Aorta (tissue), 5 donors: ENCODE data around the gene EPHB1. TPM values are rescaled to one million over a fixed set of nuclear protein-coding genes. Genes with fewer than 3 reads are reported as not detected.

ENCODE experiments used
- ATAC-seq: fragments of 200-7000 bp; cut with Tn5 transposase; one replicate; pipeline ENCODE4 v1.9.1; 2022; ENCODE audit warnings: moderate library complexity; ENCODE audit not compliant: low FRiP score
- DNase-seq, 2 donors: peaks; one replicate each; pipeline ENCODE4 v3.0.0-alpha.2; 2020
- H3K27ac ChIP-seq, 2 donors: one replicate each; pipeline ENCODE4 v1.5.1; 2013; ENCODE audit warnings: low read length in 2 of 2, mild to moderate bottlenecking in 2 of 2, moderate library complexity in 2 of 2, control low read depth in 1 of 2, inconsistent platforms in 1 of 2, low read depth in 1 of 2
- H3K27me3 ChIP-seq, 2 donors: one replicate each; pipeline ENCODE4 v1.6.1; 2013; ENCODE audit warnings: control low read depth in 1 of 2, low read length in 1 of 2, mild to moderate bottlenecking in 1 of 2, moderate library complexity in 1 of 2; ENCODE audit not compliant: insufficient read depth in 2 of 2, control insufficient read depth in 1 of 2
- H3K36me3 ChIP-seq, 2 donors: one replicate each; pipeline ENCODE4 v1.6.1; 2013; ENCODE audit warnings: control low read depth in 1 of 2, low read length in 1 of 2, mild to moderate bottlenecking in 1 of 2; ENCODE audit not compliant: insufficient read depth in 2 of 2, control insufficient read depth in 1 of 2
- H3K4me1 ChIP-seq, 2 donors: one replicate each; pipeline ENCODE4 v1.6.1; 2013; ENCODE audit warnings: low read length in 2 of 2, control low read depth in 1 of 2, mild to moderate bottlenecking in 1 of 2, moderate library complexity in 1 of 2; ENCODE audit not compliant: insufficient read depth in 2 of 2, control insufficient read depth in 1 of 2
- H3K4me3 ChIP-seq, 2 donors: one replicate each; pipeline ENCODE4 v1.5.1; 2013; ENCODE audit warnings: low read length in 2 of 2, control low read depth in 1 of 2, mild to moderate bottlenecking in 1 of 2
- H3K9me3 ChIP-seq: one replicate; pipeline ENCODE4 v1.6.1; 2013; ENCODE audit warnings: mild to moderate bottlenecking, low read length; ENCODE audit not compliant: control insufficient read depth
- WGBS, 2 donors: extraction: QIAGEN DNeasy Blood & Tissue Kit; methylation state at CpG; one replicate each; pipeline ENCODE4 v1.1.7; 2013; 5-methylcytosine and 5-hydroxymethylcytosine counted together
- intact Hi-C, 2 donors: fragments of 100-400 bp; cut with DNase I; formaldehyde crosslinking; loops; one replicate each; pipeline versions ENCODE4 v1.14.2 to v1.15.0; 2022
- polyA plus RNA-seq, 2 donors: library from polyadenylated mRNA; stranded (reverse); fragments of 200-250 nt; gene quantifications; one replicate each; pipeline ENCODE4 v1.2.3, GENCODE V29; 2013
- total RNA-seq, 2 donors: library from RNA; stranded (reverse); fragmentation: NEBNext Ultra II Directional; extraction: Animal tissue kit (Norgen Biotek cat#: 25700); gene quantifications; one replicate each; pipeline ENCODE4 v1.2.1, GENCODE V29; 2021
- donor health status: healthy with polysubstance abuse.
- donor health status: Bipolar disorder and iron deficiency.
- donor health status: DM: no; HTN: no; CAD: no.
- donor health status: DM: no; HTN: no; CAD: no.
- donor health status: DM: yes; HTN: yes; CAD: no.

Gene EPHB1
- total and polyA plus RNA-seq, 4 donors: 0.31 to 4.8 (median 3.6) TPM; not detected in 1

- intact Hi-C loops: no loop called here
- Histone ChIP-seq H3K9me3 (no peaks in the 10 kb centered on the region), H3K27me3 (no peaks in the 10 kb centered on the region), H3K4me1 (no peaks in the 10 kb centered on the region), H3K27ac (no peak overlapping the region), H3K4me3 (no peak overlapping the region), H3K36me3 (no peaks in the 10 kb centered on the region)
- ATAC-seq: no peak
- WGBS, 2 donors: 93% methylated on average over 2 of the region's 2 CpGs
- no peak for DNase-seq
Observed at GRCh38 chr3:135242285-135242684, 447.2 kb downstream of the EPHB1 start.

GRCh38 chr3:135243616-135244015 lies 448.6 kb downstream of the EPHB1 start:
- ATAC-seq: no peak
- intact Hi-C loops: no loop called here

DNA sequence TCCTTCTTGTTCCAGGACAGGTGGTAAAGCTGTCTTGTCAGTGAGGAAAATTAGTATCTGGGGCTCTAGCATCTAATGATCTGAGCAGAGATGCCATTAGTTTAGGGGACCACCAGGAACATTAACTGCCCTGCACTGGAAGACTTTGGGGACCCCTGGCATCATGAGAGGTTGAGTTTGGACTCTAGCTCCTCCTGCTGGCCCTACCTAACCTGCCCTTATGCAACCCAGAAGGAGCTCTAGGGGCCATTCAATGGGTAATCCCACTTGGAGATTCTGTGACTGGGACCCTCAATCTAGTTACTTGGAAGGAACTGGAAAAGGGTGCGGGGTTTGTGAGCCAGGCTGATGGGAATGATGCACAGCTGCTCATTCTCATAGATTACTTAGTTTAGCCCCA lies 451.0 kb downstream of the EPHB1 start:
- Histone ChIP-seq H3K9me3 (no peaks in the 10 kb centered on the region), H3K27ac (no peak overlapping the region), H3K4me1 (no peaks in the 10 kb centered on the region), H3K36me3 (no peaks in the 10 kb centered on the region), H3K27me3 (no peaks in the 10 kb centered on the region), H3K4me3 (no peak overlapping the region)
- WGBS, 2 donors: 87 to 92% methylated on average over 1 of the region's 1 CpG
- DNase-seq (no peak), ATAC-seq (no peak)
- intact Hi-C loops: no loop called here

More at GRCh38 chr3:135243616-135244015, 448.6 kb downstream of the EPHB1 start:
- H3K27ac ChIP-seq: no peak overlapping the region
- H3K4me3 ChIP-seq: no peak overlapping the region
- no peaks in the 10 kb centered on the region for H3K36me3 ChIP-seq
- H3K4me1 ChIP-seq: no peaks in the 10 kb centered on the region
- DNase-seq: no peak
- H3K9me3 ChIP-seq: no peaks in the 10 kb centered on the region
- H3K27me3 ChIP-seq: no peaks in the 10 kb centered on the region
- 63 to 65% methylated on average over 3 of the region's 3 CpGs for WGBS, 2 donors

- ATAC-seq (no peak), DNase-seq (no peak)
- Histone ChIP-seq H3K9me3 (peaks cover 1% of the 10 kb centered on the region), H3K27ac (no peak overlapping the region), H3K4me1 (no peaks in the 10 kb centered on the region), H3K4me3 (no peak overlapping the region), H3K27me3 (no peaks in the 10 kb centered on the region), H3K36me3 (no peaks in the 10 kb centered on the region)
- WGBS, 2 donors: 85 to 86% methylated on average over 12 of the region's 12 CpGs
- intact Hi-C loops: no loop called here
Observed at GRCh38 chr3:135248213-135248612, 453.2 kb downstream of the EPHB1 start.

GRCh38 chr3:135249186-135249585 lies 454.1 kb downstream of the EPHB1 start:
- ATAC-seq (no peak), DNase-seq (no peak)
- no peaks in the 10 kb centered on the region for H3K36me3 ChIP-seq
- H3K27ac ChIP-seq: no peak overlapping the region
- no peaks in the 10 kb centered on the region for H3K27me3 ChIP-seq
- H3K4me1 ChIP-seq: no peaks in the 10 kb centered on the region
- H3K4me3 ChIP-seq: no peak overlapping the region
- H3K9me3 ChIP-seq: peaks cover 1% of the 10 kb centered on the region
- intact Hi-C loops: no loop called here
- WGBS, 2 donors: 93% methylated on average over 5 of the region's 5 CpGs

- no peak for DNase-seq
- Histone ChIP-seq H3K27me3 (no peaks in the 10 kb centered on the region), H3K4me1 (no peaks in the 10 kb centered on the region), H3K4me3 (no peak overlapping the region), H3K27ac (no peak overlapping the region), H3K9me3 (no peaks in the 10 kb centered on the region), H3K36me3 (no peaks in the 10 kb centered on the region)
- WGBS, 2 donors: 79% methylated on average over 3 of the region's 3 CpGs
- intact Hi-C loops: no loop called here
- ATAC-seq: no peak
Observed at GRCh38 chr3:135258916-135259315, 463.9 kb downstream of the EPHB1 start.

DNA sequence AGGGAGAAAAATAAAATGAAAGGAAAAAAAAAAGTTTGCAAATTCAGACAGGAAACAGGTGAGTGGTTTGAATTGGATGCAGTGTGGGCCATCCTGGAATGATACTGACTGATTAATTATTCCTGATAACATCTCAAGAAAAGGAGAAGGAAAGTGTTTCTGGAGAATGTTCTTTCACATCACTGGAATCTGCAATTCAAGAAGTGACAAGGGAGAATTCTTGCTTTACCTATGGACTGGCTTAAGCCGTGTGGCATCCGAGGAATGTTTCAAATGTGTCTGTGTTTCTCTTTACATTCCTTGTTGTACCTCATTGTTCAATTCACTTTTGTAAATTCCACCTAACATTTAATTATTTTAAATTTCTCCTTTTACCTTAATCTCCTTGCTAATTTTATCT lies 465.0 kb downstream of the EPHB1 start:
- Histone ChIP-seq H3K4me1 (no peaks in the 10 kb centered on the region), H3K27me3 (no peaks in the 10 kb centered on the region), H3K27ac (no peak overlapping the region), H3K9me3 (no peaks in the 10 kb centered on the region), H3K36me3 (no peaks in the 10 kb centered on the region), H3K4me3 (no peak overlapping the region)
- WGBS, 2 donors: 81 to 83% methylated on average over 2 of the region's 2 CpGs
- ATAC-seq (no peak), DNase-seq (no peak)
- intact Hi-C loops: no loop called here

- Histone ChIP-seq H3K4me3 (no peak overlapping the region), H3K9me3 (no peaks in the 10 kb centered on the region), H3K27me3 (no peaks in the 10 kb centered on the region), H3K36me3 (no peaks in the 10 kb centered on the region), H3K4me1 (no peaks in the 10 kb centered on the region), H3K27ac (no peak overlapping the region)
- intact Hi-C loops: no loop called here
- no peak for DNase-seq
- WGBS, 2 donors: 91 to 93% methylated on average over 6 of the region's 6 CpGs
- peak; percentile 41 for ATAC-seq
Observed at GRCh38 chr3:135261214-135261775, 466.2 kb downstream of the EPHB1 start.

DNA sequence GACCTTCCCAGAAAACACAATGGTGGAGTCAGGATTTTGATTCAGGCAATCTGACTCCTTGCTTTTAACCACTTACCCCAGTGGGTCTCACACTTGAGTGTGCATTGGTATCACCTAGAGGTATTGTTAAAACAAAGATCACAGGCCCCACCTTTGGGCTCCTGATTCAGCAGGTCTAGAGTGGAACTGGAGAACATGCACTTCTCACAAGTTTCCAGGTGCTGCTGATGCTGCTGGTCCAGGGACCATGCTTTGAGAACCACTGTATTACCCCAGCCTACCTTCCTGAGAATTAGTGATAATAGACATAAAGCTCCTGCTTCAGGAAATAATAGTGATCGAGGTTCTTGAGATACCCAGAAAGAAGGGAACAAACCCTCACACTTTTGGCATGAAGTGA lies 466.9 kb downstream of the EPHB1 start:
- Histone ChIP-seq H3K4me1 (no peaks in the 10 kb centered on the region), H3K9me3 (no peaks in the 10 kb centered on the region), H3K36me3 (no peaks in the 10 kb centered on the region), H3K27me3 (no peaks in the 10 kb centered on the region), H3K4me3 (no peak overlapping the region), H3K27ac (no peak overlapping the region)
- intact Hi-C loops: no loop called here
- DNase-seq (no peak), ATAC-seq (no peak)
- 89 to 96% methylated on average over 1 of the region's 1 CpG for WGBS, 2 donors
